Activated CD4-positive, alpha-beta memory T cell treated with anti-CD3 and anti-CD28 coated beads, Interleukin-2, amount 10 ng/mL, durations not matched to agents 7 days and 5 days (primary cell): ENCODE data around the gene RAB1A. TPM values are rescaled to one million over a fixed set of nuclear protein-coding genes. Genes with fewer than 3 reads are reported as not detected.
"Not testable (repeated sequence)": the region's sequence is repeated elsewhere in the genome, so short reads cannot be mapped to it uniquely, and the experiment has no call there.

Source experiments
- CTCF ChIA-PET: fragments of 350-600 bp; sonication (Branson Sonifier 250); formaldehyde crosslinking; loops from one replicate; lab custom pipeline; 2021; ENCODE audit warnings: antibody characterized with exemption, inconsistent platforms; lab: Charles Lee
- POLR2A ChIA-PET: fragments of 350-600 bp; sonication (Branson Sonifier 250); formaldehyde crosslinking; loops from one replicate; lab custom pipeline; 2021; ENCODE audit warnings: antibody characterized with exemption; lab: Charles Lee
- DNase-seq: peaks from one replicate; pipeline ENCODE4 v3.0.0-alpha.2; 2020
- H3K27ac Mint-ChIP-seq: one replicate; pipeline ENCODE4 v1.8.0; 2021; ENCODE audit warnings: mild to moderate bottlenecking, mixed read lengths
- H3K27me3 Mint-ChIP-seq: one replicate; pipeline ENCODE4 v1.8.0; 2021; ENCODE audit warnings: mixed read lengths
- H3K36me3 Mint-ChIP-seq: one replicate; pipeline ENCODE4 v1.8.0; 2021; ENCODE audit warnings: low read depth, mixed read lengths
- H3K4me1 Mint-ChIP-seq: one replicate; pipeline ENCODE4 v1.8.0; 2021; ENCODE audit warnings: mixed read lengths
- H3K4me3 Mint-ChIP-seq: one replicate; pipeline ENCODE4 v1.8.0; 2021; ENCODE audit warnings: mild to moderate bottlenecking, mixed read lengths
- H3K9me3 Mint-ChIP-seq: one replicate; pipeline ENCODE4 v1.8.0; 2021; ENCODE audit warnings: mixed read lengths
- total RNA-seq, 2 experiments: library from RNA; stranded (reverse); gene quantifications; one replicate each; pipeline ENCODE4 v1.2.3, GENCODE V29; 2021

RAB1A gene
- total RNA-seq, 2 experiments from 2014 or later: 74.0 to 74.9 TPM

DNA sequence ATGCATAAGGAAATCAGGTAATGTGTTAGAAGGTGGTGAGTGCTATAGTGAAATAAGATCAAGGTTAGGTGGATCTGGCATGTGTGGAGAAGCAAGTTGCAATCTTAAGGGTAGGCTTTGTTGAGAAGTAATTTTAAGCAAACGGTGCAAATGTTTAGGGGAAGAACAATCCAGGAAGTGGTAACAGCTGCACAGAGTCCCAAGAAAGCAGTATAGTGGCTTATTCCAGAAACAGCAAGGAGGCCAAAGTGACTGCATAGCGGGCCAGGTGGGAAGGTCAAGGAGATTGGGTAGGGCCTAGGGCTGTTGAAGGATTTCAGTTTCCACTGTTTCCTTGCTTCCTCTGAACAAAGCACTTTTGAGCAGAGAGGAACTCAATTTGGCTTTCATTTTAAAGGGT, 30.0 kb upstream of the RAB1A start:
- ChIA-PET CTCF (interaction anchor here (0.5 to 2.2 kb wide), 2 partner anchors 9 to 40 kb away, joined by 5 to 6 read pairs; no protein-coding TSS in a partner anchor), POLR2A (interaction anchor here (1.9 kb wide), 1 partner anchor 30 kb away, joined by 5 read pairs; the partner anchor contains the start of gene RAB1A)
- peaks cover 28% of the 10 kb centered on the region for H3K4me1 Mint-ChIP-seq
- H3K27ac Mint-ChIP-seq: peak overlapping the region; percentile 32
- no peak for DNase-seq
- no peak overlapping the region for H3K4me3 Mint-ChIP-seq
- H3K36me3 Mint-ChIP-seq: no peaks in the 10 kb centered on the region
- no peaks in the 10 kb centered on the region for H3K27me3 Mint-ChIP-seq
- no peaks in the 10 kb centered on the region for H3K9me3 Mint-ChIP-seq

DNA sequence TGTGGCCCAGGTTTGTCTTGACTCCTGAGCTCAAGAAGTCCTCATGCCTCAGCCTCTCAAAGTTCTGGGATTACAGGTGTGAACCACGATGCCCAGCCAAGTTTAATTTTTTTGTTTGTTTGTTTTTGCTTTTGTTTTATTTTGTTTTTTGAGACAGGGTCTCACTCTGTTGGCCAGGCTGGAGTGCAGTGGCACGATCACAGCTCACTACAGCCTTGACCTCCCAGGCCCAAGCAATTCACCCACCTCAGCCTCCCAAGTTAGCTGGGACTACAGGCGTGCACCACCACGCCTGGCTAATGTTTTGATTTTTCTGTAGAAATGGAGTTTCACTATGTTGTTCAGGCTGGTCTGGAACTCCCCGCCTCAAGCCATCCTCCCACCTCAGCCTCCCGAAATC, 29.4 kb upstream of the RAB1A start:
- no peak overlapping the region for H3K27ac Mint-ChIP-seq
- H3K4me3 Mint-ChIP-seq: no peak overlapping the region
- CTCF ChIA-PET: interaction anchor here (0.6 to 2.2 kb wide), 2 partner anchors 10 to 95 kb away, joined by 3 to 6 read pairs; no protein-coding TSS in a partner anchor
- DNase-seq: no peak
- H3K4me1 Mint-ChIP-seq: peaks cover 28% of the 10 kb centered on the region
- POLR2A ChIA-PET: interaction anchor here (1.9 kb wide), 1 partner anchor 29 kb away, joined by 5 read pairs; the partner anchor contains the start of gene RAB1A
- H3K36me3 Mint-ChIP-seq: no peaks in the 10 kb centered on the region
- H3K27me3 Mint-ChIP-seq: no peaks in the 10 kb centered on the region
- no peaks in the 10 kb centered on the region for H3K9me3 Mint-ChIP-seq

DNA sequence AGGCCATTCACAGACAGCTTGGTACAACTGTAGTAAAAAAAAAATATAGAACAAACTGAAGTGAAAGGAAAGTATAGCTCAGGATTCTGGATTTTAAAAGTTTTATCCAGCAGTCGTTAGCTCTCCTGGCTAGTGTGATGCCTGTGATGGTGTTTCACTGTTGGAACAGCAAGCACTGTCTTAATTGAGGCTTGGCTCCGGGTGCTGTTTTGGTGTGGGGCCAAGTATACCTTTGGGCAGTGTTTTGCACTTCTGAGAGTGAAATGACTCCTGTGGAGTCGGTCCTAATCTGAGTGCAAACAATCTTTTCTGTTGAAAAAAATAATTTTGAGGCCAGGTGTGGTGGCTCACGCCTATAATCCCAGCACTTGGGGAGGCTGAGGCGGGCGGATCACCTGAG, 28.7 kb upstream of the RAB1A start:
- DNase-seq: no peak
- Mint-ChIP-seq H3K9me3 (no peaks in the 10 kb centered on the region), H3K4me1 (peaks cover 26% of the 10 kb centered on the region), H3K36me3 (no peaks in the 10 kb centered on the region), H3K27ac (no peak overlapping the region), H3K27me3 (no peaks in the 10 kb centered on the region), H3K4me3 (no peak overlapping the region)
- ChIA-PET POLR2A (interaction anchor here (1.9 kb wide), 1 partner anchor 11 kb away, joined by 5 read pairs; no protein-coding TSS in a partner anchor), CTCF (interaction anchor here (0.6 to 2.2 kb wide), 4 partner anchors 8 to 94 kb away, joined by 3 to 6 read pairs (median 4); no protein-coding TSS in a partner anchor)

DNA sequence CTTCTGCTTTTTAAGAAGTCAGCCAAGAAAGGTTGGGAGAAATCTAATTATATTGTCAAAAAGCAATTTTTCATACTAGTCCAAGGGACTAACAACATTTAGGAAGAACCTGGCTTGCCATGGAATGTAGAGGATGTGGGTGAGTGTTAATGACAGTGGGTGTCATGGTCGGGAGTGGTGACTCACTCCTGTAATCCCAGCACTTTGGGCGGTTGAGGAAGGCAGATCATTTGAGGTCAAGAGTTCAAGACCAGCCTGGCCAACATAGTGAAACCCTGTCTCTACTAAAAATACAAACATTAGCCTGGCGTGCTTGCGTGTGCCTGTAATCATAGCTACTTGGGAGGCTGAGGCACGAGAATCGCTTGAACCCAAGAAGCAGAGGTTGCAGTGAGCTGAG, 27.9 kb upstream of the RAB1A start:
- not testable (repeated sequence) for H3K27ac Mint-ChIP-seq, H3K9me3 Mint-ChIP-seq, H3K27me3 Mint-ChIP-seq, H3K4me3 Mint-ChIP-seq, DNase-seq, H3K36me3 Mint-ChIP-seq
- CTCF ChIA-PET: interaction anchor here (0.6 to 2.2 kb wide), 3 partner anchors 9 to 87 kb away, joined by 3 to 6 read pairs (median 4); no protein-coding TSS in a partner anchor
- peaks cover 21% of the 10 kb centered on the region for H3K4me1 Mint-ChIP-seq
- POLR2A ChIA-PET: interaction anchor here (1.9 kb wide), 1 partner anchor 11 kb away, joined by 5 read pairs; no protein-coding TSS in a partner anchor

DNA sequence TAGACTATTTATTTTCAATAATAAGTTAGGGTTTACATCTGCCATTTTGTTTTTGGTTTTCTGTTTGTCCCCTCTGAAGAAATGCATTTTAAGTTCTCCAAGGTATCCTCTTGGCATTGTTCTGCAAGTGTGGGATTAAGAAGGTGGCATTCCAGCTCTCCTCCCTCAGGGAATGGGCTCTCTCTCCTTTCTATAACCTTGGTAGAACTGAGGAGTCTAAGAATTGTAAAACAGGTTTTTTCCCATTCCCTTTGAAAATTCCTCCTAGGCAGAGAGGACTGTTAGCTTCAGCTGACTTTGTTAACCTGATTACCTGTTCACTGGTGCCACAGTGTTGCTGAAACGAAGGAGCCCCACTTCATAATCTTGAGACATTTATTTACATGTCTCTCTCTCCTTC, 26.1 kb upstream of the RAB1A start:
- Mint-ChIP-seq H3K36me3 (no peaks in the 10 kb centered on the region), H3K9me3 (no peaks in the 10 kb centered on the region), H3K4me3 (no peak overlapping the region), H3K27ac (no peak overlapping the region), H3K4me1 (peaks cover 17% of the 10 kb centered on the region), H3K27me3 (no peaks in the 10 kb centered on the region)
- ChIA-PET CTCF (interaction anchor here (0.8 to 0.9 kb wide), 2 partner anchors 12 to 92 kb away, joined by 3 read pairs; no protein-coding TSS in a partner anchor), POLR2A (interaction anchor here (1.4 kb wide), 1 partner anchor 26 kb away, joined by 3 read pairs; the partner anchor contains the start of gene RAB1A)
- DNase-seq: no peak

- no peak overlapping the region for H3K4me3 Mint-ChIP-seq
- no peak for DNase-seq
- no peaks in the 10 kb centered on the region for H3K9me3 Mint-ChIP-seq
- POLR2A ChIA-PET: no interaction called here
- no peaks in the 10 kb centered on the region for H3K27me3 Mint-ChIP-seq
- H3K27ac Mint-ChIP-seq: no peak overlapping the region
- no peaks in the 10 kb centered on the region for H3K36me3 Mint-ChIP-seq
- CTCF ChIA-PET: interaction anchor here (1.4 kb wide), 1 partner anchor 89 kb away, joined by 3 read pairs; no protein-coding TSS in a partner anchor
- H3K4me1 Mint-ChIP-seq: peaks cover 3% of the 10 kb centered on the region
Measured at GRCh38 chr2:65153515-65153914, 23.6 kb upstream of the RAB1A start.

DNA sequence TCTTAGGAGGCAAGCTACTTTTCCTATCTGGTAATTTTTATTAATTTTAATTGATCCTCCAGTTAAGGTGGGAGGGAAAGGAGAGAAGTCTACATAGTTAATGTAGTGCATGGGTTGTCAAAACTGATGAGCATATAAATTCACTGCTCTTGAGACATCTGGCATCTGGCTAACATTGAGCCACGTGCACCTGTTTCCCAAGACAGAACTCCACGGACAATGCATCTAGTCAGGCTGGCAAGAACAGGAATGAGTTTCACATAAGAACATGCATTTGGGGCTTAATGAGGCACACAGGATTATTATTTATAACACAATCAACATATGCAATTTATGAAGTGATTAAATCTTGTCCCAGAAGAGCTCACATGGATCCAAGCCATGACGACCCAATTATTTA, 16.2 kb upstream of the RAB1A start:
- no peak overlapping the region for H3K4me3 Mint-ChIP-seq
- no peaks in the 10 kb centered on the region for H3K36me3 Mint-ChIP-seq
- CTCF ChIA-PET: interaction anchor here (0.7 to 1.2 kb wide), 2 partner anchors 24 to 220 kb away, joined by 3 read pairs; no protein-coding TSS in a partner anchor
- no peak for DNase-seq
- H3K9me3 Mint-ChIP-seq: no peaks in the 10 kb centered on the region
- peaks cover 15% of the 10 kb centered on the region for H3K27me3 Mint-ChIP-seq
- POLR2A ChIA-PET: no interaction called here
- H3K4me1 Mint-ChIP-seq: peaks cover 2% of the 10 kb centered on the region
- H3K27ac Mint-ChIP-seq: no peak overlapping the region

GRCh38 chr2:65144571-65144970, 14.7 kb upstream of the RAB1A start:
- no peak for DNase-seq
- H3K9me3 Mint-ChIP-seq: no peaks in the 10 kb centered on the region
- H3K4me3 Mint-ChIP-seq: no peak overlapping the region
- no peak overlapping the region for H3K27ac Mint-ChIP-seq
- POLR2A ChIA-PET: no interaction called here
- H3K4me1 Mint-ChIP-seq: peaks cover 2% of the 10 kb centered on the region
- CTCF ChIA-PET: no interaction called here
- no peaks in the 10 kb centered on the region for H3K36me3 Mint-ChIP-seq
- H3K27me3 Mint-ChIP-seq: peaks cover 15% of the 10 kb centered on the region

- Mint-ChIP-seq H3K4me1 (peaks cover 2% of the 10 kb centered on the region), H3K4me3 (no peak overlapping the region), H3K9me3 (no peaks in the 10 kb centered on the region), H3K27ac (no peak overlapping the region), H3K27me3 (peaks cover 17% of the 10 kb centered on the region), H3K36me3 (no peaks in the 10 kb centered on the region)
- no peak for DNase-seq
- CTCF ChIA-PET: interaction anchor here (0.7 to 1.5 kb wide), 3 partner anchors 9 to 78 kb away, joined by 3 to 6 read pairs (median 5); partner anchors contain the start of gene RAB1A
- POLR2A ChIA-PET: interaction anchor here (1.2 kb wide), 1 partner anchor 12 kb away, joined by 4 read pairs; the partner anchor contains the start of gene RAB1A
Measured at GRCh38 chr2:65142515-65142914, 12.6 kb upstream of the RAB1A start.

DNA sequence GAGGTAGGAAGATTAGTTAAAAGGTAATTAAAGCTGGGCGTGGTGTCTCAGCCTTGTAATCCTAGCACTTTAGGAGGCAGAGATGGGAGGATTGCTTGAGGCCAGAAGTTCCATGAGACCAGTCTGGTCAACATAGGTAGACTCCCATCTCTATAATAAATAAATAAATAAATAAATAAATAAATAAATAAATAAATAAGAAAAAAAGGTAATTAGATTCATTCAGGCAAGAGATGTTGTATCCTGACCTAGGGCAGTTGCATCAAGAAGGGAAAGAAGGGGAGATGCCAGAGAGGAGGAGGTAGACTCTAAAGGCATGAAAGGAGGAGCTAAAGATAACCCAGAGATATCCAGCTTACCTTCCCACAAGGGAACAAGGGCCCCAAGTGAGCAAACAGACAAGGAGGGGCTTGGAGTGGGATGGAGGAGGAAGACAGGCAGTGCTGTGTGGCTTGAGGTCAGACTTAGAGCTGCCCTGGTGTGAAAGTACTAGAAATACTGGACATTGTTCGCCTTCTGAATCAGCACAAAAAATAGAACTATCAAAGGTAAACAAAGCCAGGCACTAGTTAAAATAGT, 7.4 kb upstream of the RAB1A start:
- Mint-ChIP-seq H3K4me1 (no peaks in the 10 kb centered on the region), H3K36me3 (no peaks in the 10 kb centered on the region), H3K4me3 (no peak overlapping the region), H3K9me3 (no peaks in the 10 kb centered on the region), H3K27me3 (peaks cover 11% of the 10 kb centered on the region), H3K27ac (no peak overlapping the region)
- DNase-seq: no peak
- CTCF ChIA-PET: interaction anchor here (1.1 to 1.3 kb wide), 2 partner anchors 9 to 73 kb away, joined by 3 to 5 read pairs; no protein-coding TSS in a partner anchor
- POLR2A ChIA-PET: no interaction called here

DNA sequence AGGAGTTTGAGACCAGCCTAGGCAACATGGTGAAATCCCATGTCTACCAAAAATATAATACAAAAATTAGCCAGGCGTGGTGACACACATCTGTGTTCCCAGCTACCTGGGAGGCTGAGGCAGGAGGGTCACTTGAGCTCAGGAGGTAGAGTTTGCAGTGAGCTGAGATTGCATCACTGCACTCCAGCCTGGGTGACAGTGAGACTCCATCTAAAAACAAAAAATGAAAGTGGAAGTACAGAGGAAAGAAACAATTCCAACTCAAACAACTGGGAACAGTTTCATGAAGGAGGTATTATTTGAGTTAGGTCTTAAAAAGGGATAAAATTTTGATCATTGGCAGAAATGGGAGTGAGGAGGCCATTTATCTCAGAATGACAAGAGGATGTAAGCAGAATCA, 6.3 kb upstream of the RAB1A start:
- Mint-ChIP-seq H3K9me3 (no peaks in the 10 kb centered on the region), H3K27ac (no peak overlapping the region), H3K4me3 (no peak overlapping the region), H3K27me3 (peaks cover 12% of the 10 kb centered on the region), H3K36me3 (no peaks in the 10 kb centered on the region), H3K4me1 (peaks cover 1% of the 10 kb centered on the region)
- ChIA-PET POLR2A (no interaction called here), CTCF (interaction anchor here (0.7 to 1.2 kb wide), 3 partner anchors 51 to 229 kb away, joined by 3 to 5 read pairs (median 4); no protein-coding TSS in a partner anchor)
- DNase-seq: no peak

- H3K36me3 Mint-ChIP-seq: peaks cover 5% of the 10 kb centered on the region
Measured at GRCh38 chr2:65134158-65134557, 4.3 kb upstream of the RAB1A start.

DNA sequence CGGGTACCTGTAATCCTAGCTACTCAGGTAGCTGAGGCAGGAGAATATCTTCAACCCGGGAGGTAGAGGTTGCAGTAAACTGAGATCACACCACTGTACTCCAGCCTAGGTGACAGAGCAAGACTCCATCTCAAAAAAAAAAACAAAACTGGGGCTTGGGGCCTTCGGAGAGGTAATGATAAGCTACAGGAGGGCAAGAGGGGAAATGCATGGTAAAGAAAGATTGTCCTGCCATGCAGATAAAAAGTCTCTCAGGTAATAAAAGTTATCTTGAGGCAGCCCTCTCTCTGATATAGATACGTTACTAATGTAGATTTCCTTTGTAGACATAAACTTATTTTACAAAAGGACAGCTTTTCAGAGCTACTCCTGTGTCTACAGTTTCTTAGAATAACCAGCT, 3.7 kb upstream of the RAB1A start:
- Mint-ChIP-seq H3K36me3 (peaks cover 10% of the 10 kb centered on the region), H3K4me1 (peaks cover 13% of the 10 kb centered on the region), H3K27ac (no peak overlapping the region), H3K4me3 (no peak overlapping the region), H3K27me3 (peaks cover 9% of the 10 kb centered on the region), H3K9me3 (no peaks in the 10 kb centered on the region)
- ChIA-PET CTCF (interaction anchor here (0.9 to 2.4 kb wide), 8 partner anchors 8 to 78 kb away, joined by 3 to 7 read pairs (median 4); no protein-coding TSS in a partner anchor), POLR2A (interaction anchor here (0.7 to 1.8 kb wide), 4 partner anchors 94 to 186 kb away, joined by 3 to 7 read pairs (median 4); partner anchors contain the start of gene ACTR2)
- no peak for DNase-seq

More at GRCh38 chr2:65134158-65134557, 4.3 kb upstream of the RAB1A start:
- POLR2A ChIA-PET: interaction anchor here (0.7 to 1.8 kb wide), 4 partner anchors 93 to 187 kb away, joined by 3 to 7 read pairs (median 4); partner anchors contain the start of gene ACTR2
- Mint-ChIP-seq H3K27me3 (peaks cover 12% of the 10 kb centered on the region), H3K9me3 (no peaks in the 10 kb centered on the region), H3K4me3 (no peak overlapping the region), H3K4me1 (peaks cover 8% of the 10 kb centered on the region), H3K27ac (no peak overlapping the region)
- CTCF ChIA-PET: interaction anchor here (0.9 to 2.4 kb wide), 9 partner anchors 9 to 79 kb away, joined by 3 to 7 read pairs (median 5); no protein-coding TSS in a partner anchor
- DNase-seq: no peak
